ENCODE measurements around the gene NOC4L. TPM values are rescaled to one million over a fixed set of nuclear protein-coding genes. Genes with fewer than 3 reads are reported as not detected.

NOC4L gene
- total and polyA plus RNA-seq, 11 donors, result 7.9 to 21.1 (median 10.3) TPM

- Histone ChIP-seq H3K9me3 (no peaks in the 10 kb centered on the region), H3K36me3 (peaks cover 0 to 49% (median 44%) of the 10 kb centered on the region in 9 donors), H3K27me3 (no peaks in the 10 kb centered on the region), H3K4me1 (peaks cover 3 to 32% (median 21%) of the 10 kb centered on the region in 12 donors), H3K27ac (no peak overlapping the region), H3K4me3 (no peak overlapping the region)
- no peak for ATAC-seq
- peak in 3 of 5 donors; percentile 18 to 52 (median 21) for DNase-seq
- 92 to 94% (median 94%) methylated on average over 15 to 38 of the region's 38 CpGs for WGBS, 4 donors
- intact Hi-C loops (cut with DNase I), result no loop called here
- no peak for TF ChIP-seq POLR2A (IDR thresholded peaks at IDR 0.05)
- no peak for TF ChIP-seq CTCF (IDR thresholded peaks at IDR 0.05)
These were observed 3.1 kb upstream of the NOC4L start for GRCh38 chr12:132140918-132141841.

DNA sequence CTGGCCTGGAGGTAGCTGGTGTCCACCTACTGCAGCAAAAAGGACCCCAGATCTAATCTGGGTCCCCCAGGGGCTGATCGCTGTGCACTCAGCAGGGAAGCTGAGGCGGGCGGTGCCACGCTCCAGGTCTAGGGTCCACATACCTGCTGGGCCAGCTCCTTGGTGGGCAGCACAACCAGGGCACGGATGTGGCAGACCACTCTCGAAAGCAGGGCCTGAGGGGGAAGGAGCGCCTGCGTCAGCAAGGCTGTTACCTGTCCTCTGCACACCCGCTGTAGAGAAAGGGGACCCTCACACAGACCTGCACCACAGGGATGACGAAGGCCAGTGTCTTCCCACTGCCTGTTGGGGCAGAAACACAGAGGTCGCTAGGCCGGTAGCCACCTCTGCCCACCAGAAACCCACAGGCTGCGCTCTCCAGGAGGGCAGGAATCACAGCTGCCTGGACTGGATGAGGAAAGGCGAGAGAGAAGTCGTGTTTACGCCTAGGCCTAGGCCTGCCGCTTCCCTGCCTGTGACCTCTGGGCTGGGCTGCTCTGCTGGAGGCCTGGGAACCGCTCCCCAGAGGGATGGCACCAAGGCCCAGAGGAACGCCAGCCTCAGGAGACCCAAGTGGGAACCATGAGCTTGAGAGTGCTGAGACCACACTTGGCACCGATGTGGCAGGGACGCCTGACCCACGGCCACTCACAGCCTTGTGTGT is 2.1 kb upstream of the NOC4L start:
- Histone ChIP-seq H3K9me3 (no peaks in the 10 kb centered on the region), H3K4me3 (peak overlapping the region in 3 of 12 donors; percentile 3 to 84 (median 78)), H3K27me3 (no peaks in the 10 kb centered on the region), H3K27ac (no peak overlapping the region), H3K4me1 (peaks cover 3 to 32% (median 21%) of the 10 kb centered on the region in 12 donors), H3K36me3 (peaks cover 0 to 50% (median 44%) of the 10 kb centered on the region in 9 donors)
- intact Hi-C loops (cut with DNase I), result no loop called here
- ATAC-seq, result no peak
- no peak for TF ChIP-seq CTCF (IDR thresholded peaks at IDR 0.05)
- TF ChIP-seq POLR2A (IDR thresholded peaks at IDR 0.05), result no peak
- peak in 2 of 5 donors; percentile 21 to 61 for DNase-seq
- WGBS, 4 donors, result 92 to 95% (median 94%) methylated on average over 9 to 22 of the region's 22 CpGs

GRCh38 chr12:132142679-132143335 is 1.4 kb upstream of the NOC4L start:
- peak overlapping the region in 11 of 12 donors; percentile 77 to 99 (median 92) for H3K4me3 ChIP-seq
- peaks cover 0 to 55% (median 44%) of the 10 kb centered on the region in 9 donors for H3K36me3 ChIP-seq
- ATAC-seq, result no peak
- intact Hi-C loops (cut with DNase I), result no loop called here
- peak in 2 of 5 donors; percentile 13 to 57 for DNase-seq
- TF ChIP-seq POLR2A (IDR thresholded peaks at IDR 0.05), result no peak
- no peak for TF ChIP-seq CTCF (IDR thresholded peaks at IDR 0.05)
- H3K4me1 ChIP-seq, result peaks cover 3 to 32% (median 21%) of the 10 kb centered on the region in 12 donors
- H3K27me3 ChIP-seq, result no peaks in the 10 kb centered on the region
- WGBS, 4 donors, result 77 to 81% (median 80%) methylated on average over 20 to 24 of the region's 24 CpGs
- no peak overlapping the region for H3K27ac ChIP-seq
- H3K9me3 ChIP-seq, result no peaks in the 10 kb centered on the region
